Inflammatory macrophage treated with lipopolysaccharide for 1 hour (primary cell): ENCODE measurements around the gene EPN1.

ENCODE experiments used
- DNase-seq, 2 donors: peaks; one replicate each; pipeline ENCODE4 v3.0.0-alpha.2; 2020 to 2022

Gene EPN1

DNA sequence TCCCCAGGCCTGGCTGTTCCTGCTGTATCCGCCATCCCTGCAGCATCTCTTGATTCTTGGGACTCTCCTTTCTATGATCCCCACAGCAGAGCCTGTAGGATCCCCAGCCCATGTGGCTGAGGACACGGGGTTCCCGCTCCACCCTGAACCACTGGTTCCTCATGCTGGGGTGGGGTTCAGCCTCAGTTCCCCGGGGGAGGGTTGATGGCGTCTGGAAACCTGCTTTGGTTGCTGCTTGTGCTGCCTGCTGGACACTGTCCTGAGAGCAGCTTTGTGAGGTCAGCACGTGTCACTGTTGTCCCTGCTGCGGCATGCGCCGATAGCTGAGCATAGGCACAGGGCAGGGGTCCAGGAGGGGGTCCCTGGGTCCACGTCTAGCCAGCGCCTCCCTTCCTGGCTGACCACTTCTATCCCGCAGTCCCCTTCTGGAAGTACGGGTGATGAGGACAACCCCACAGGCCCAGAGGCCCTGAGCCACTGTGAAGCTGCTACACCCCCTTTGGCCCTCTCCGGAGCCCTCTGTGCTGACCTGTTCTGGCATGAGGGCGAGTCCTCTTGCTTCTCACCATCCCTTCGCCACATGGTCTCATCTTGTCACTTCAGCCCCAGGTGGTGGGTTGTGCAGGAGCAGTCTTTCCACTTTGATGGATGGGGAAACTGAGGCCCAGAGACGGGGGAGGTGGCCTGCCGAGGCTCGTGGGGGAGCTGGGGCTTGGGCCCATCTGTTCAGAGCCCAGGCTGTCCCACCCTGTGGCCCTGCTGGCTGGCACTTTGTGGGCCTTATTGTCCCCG is 5.5 kb downstream of the EPN1 start:
- DNase-seq, result no peak

DNA sequence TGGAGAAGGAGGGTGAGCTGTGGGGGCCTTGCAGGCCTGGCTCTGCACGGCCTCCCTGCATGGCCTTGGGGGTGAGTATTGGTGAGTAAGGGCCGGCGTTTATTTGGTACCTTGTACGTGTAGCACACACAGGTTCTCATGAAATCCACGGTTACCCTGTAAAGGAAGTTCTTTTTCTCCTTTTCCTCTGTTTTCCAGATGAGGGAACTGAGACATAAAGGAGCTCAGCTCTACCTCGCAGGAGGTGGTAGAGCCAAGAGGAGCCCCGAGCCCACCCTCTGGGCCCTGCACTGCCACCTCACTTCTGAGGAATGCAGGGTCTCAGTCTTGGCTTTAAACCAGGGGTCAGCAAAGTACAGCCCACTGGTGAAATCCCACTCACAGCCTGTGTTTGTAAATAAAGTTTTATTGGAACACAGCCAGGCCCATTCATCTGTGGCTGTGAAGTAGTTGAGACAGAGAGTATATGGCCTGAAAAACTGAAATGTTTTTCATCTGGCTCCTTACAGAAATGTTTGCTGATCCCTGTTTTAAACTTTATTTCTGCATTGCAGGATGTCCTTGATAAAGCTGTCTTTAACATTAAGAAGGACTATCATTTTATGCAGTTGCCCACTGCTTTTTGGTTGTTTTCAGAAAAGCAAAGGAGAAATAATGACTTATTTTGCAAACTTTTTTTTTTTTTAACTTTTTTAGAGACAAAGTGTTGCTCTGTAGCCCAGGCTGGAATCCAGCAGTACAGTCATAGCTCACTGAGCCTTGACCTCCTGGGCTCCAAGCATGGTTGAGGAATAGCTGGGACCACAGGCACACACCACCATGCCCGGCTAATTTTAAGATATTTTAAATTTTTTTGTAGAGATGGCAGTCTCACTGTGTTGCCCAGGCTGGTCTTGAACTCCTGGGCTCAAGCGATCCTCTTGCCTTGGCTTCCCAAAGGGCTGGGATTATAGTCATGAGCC is 6.4 kb downstream of the EPN1 start:
- DNase-seq, result no peak

DNA sequence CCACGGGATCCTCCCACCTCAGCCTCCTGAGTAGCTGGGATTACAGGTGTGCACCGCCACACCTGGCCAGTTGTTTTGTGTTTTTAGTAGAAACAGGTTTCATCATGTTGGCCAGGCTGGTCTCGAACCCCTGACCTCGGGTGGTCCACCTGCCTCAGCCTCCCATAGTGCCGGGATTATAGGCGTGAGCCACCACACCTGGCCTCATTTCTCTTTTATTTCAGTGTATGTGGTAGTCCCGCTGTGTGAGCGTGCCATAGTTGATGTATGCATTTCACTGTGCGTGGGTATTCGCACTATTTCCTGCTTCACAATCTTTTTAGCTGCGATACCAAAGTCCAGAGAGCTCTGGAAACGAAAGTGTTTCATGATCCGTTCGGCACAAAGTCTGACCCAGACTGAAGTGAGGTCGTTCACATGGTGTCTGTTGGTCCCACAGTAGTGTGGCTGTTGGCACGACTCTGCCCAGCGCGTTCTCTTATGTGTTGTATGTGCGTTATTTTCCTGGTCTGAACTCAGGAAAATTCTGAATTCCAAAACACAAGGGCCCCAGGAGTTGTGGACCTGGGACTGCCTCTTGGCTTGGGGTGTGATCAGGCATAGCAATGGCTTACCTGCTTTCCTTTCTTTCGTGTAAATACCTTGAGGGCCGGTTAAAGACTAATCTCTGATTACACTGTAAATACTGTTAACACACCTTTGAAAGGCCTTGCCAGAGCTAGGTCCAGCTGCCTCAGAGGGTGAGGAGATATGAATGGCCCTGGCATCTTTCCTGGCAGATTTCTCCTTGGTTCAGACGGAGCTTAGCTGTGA is 8.6 kb downstream of the EPN1 start:
- no peak for DNase-seq

DNA sequence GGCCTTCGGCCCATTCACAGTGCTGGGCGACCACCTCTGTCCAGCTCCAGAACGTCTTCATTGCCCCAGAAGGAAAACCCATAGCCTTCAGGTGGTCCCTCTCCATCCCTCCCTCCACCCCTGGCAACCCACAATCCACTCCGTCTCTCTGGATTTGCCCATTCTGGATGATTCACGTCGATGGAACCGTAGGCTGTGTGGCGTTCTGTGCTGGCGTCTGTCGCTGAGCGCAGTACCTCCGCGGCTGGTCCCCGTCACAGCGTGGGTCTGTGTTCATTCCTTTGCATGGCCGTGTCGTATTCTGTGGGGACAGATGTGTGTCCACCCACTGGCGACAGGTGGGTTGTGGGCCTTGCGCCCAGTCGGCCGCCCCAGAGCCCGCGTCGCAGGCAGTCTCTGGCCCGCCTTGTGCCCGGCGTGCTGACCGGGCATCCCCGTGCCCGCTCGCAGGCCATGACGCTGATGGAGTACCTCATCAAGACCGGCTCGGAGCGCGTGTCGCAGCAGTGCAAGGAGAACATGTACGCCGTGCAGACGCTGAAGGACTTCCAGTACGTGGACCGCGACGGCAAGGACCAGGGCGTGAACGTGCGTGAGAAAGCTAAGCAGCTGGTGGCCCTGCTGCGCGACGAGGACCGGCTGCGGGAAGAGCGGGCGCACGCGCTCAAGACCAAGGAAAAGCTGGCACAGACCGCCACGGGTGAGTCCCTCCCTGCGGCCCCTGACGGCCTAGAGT is 10.1 kb downstream of the EPN1 start:
- no peak for DNase-seq

DNA sequence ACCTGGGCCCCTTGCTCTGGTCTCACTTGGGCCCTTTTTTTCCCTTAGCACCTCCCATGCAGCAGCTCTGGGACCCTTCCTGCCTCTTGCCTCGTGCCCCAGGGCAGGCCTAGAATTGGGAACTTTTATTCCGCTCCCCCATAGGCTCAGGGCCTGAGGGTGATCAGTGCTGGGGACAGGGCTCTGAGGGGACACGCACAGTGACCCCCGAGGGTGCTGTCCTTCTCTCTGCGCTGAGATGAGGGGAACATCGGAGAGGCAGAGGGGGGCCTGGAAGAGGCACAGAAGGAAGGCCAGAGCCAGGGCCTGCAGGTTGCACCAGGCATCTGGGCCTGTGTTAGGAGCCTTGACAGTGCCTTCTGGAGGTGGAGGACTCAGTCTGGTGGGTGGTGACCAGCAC is 10.8 kb downstream of the EPN1 start:
- DNase-seq, result no peak

DNA sequence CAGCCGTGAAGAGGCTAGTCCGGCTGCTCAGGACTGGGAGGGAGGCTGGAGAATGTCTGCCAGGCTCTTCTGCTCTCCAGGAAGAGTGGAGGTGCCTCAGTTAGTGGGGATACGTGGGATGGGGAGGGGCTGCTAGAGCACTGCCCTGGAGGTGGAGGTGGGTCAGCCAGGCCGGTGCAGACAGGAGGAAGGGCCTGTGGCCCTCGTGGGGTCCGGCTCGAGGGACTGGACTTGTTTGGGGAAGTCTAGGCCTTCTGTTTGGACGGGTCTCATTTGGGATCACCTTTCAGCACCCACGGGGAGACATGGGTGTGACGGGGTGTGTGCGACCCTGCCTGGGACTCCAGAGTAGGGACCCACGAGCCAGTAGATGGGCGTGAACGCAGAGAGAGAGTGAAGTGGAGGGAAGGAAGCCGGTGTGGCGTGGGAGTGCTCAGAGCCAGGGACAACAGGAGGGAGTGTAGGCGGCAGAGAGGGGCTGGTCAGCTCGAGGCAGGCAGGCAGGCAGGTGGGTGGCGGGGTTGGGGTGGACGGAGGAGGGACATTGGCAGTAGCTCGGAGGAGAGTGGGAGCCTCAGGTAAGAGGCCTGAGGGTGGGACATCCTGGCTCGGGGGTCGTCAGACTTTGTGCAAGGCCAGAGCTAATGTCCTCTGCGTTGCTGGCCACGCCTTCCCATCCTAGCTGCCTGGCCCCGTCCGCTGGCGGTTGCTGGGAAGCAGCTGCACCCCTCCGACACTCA is 11.5 kb downstream of the EPN1 start:
- DNase-seq, result no peak

DNA sequence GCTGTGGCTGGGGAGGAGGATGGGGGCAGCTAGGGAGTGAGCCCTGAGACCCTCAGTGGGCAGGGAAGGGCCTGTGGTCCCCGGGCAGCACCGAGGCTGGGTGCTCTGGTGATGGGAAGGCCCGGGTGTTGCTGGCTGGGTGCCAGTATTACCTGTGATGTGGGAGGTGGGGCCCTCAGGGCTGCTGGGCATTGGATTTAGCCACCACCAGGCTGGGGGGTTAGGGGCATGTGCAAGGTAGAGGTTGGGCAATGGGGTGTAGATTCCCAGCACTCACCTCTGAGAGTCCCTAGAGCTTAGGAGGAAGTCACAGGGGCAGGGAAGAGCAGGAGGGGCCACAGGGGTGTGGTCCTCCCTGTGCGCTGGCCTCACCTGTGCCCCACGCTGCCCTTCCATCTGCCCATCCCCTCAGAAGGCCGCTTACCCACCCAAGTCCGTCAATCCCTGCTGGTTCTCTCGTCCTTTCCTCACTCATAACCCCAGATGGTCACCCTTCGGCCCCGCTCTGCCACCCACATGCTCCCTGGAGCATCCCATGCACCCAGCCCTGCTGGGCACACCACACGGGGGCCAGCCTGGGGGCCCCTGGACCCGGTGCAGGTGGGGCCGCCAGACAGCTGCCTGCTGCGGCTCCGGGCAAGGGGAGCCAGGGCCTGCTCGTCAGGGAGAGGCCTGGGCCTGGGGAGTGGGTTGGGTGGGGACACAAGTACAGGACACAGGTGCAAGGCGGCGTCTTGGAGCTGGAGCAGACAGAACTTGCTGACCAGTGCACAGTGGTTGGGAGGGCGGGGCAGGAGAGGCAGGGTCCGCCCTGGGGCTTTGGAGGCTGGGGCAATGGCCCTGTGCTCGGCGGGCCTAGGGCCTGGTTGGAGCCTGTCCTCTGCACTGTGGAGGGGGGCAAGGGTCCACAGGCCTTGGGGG is 12.5 kb downstream of the EPN1 start:
- no peak for DNase-seq

DNA sequence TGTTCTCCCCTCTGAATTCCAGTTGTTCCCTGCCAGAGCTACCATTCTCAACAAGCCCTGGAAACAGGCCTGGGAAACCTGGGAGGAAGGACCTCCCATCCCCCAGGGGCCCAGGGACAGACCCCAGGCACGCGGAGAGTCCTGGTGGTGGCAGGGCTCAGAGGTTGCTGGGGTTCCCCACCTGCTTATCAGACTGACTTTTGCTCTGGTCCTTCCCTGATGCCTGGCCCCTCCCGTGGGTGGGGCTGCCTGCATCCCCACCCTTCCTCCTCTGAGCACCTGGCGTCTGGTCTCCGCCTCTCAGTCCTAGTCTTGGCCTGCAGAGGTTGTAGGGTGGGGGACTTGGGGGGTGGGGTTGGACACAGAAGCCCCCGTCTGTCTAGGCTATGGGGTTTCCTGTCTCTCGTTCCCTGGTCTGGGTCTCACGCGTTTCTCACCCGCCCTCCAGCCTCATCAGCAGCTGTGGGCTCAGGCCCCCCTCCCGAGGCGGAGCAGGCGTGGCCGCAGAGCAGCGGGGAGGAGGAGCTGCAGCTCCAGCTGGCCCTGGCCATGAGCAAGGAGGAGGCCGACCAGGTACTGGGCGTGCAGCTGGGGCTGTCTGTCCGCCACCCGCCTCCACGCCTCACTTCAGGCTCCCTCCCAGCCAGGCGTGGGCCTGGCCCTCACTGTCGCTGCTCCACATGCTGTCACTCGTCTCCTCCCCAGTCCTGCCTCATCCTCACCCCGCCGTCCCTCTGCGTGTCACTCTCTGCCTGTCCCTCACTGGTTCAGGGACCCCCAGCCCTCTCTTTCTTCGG is 13.6 kb downstream of the EPN1 start:
- no peak for DNase-seq

DNA sequence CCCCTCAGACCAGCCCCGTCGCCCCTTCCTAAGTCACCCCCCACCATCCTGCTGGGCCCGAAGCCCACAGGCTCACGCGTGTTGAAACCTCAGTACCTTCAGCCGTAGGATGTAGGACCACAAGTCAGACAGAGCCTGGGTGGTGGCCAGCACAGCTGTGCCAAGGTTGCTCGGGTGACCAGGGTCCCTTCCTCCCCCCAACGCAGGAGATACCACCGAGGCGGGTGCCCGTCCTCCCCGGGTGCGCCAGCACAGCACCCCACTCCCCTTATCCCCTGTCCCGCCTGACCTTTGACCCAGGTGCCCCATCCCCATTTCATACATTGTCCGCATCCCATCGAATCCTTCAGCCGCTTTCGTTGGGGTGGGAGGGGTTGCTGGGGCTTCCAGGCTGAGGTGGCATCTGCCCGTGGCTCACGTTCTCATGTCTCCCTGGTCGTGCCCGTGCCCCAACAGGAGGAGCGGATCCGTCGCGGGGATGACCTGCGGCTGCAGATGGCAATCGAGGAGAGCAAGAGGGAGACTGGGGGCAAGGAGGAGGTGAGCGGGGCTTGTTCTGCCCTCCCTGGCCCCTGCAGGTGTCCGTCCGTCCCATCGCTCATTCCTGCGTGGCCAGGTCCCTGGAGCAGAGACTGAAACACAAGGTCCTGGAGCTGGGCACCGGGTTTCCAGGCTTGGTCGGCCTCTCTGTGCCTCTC is 14.5 kb downstream of the EPN1 start:
- DNase-seq, result no peak

DNA sequence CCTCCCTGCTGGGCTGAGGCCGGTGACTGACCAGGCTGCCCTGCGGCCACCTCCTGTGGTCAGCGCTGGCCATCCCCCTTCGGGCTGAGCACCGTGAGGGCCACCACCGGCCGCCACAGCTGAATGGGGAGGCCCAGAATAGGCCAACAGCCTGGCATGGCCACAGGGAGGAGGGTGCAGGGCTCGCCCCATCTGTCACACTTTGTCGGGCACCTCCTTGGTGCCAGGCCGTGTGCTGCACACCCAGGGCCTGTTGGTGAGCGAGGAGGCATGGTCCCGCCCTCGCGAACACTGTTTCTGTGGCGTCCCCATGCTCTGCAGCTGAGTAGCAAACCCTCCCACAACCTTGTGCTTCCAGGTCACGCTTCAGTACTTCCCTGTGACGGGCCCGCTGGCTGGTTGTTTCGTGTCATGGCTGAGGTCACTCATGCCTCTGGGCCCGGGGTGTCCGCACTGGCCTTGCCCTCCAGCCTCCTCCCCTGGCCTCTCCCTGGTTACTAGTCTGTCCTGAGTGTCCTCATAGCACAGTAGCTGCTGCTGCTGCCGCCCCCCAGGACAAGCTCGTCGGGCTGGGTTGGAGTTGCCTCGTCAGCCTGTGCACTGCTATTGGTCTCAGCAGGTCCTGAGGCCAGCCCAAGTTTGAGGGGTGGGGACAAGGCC is 15.2 kb downstream of the EPN1 start:
- no peak for DNase-seq

DNA sequence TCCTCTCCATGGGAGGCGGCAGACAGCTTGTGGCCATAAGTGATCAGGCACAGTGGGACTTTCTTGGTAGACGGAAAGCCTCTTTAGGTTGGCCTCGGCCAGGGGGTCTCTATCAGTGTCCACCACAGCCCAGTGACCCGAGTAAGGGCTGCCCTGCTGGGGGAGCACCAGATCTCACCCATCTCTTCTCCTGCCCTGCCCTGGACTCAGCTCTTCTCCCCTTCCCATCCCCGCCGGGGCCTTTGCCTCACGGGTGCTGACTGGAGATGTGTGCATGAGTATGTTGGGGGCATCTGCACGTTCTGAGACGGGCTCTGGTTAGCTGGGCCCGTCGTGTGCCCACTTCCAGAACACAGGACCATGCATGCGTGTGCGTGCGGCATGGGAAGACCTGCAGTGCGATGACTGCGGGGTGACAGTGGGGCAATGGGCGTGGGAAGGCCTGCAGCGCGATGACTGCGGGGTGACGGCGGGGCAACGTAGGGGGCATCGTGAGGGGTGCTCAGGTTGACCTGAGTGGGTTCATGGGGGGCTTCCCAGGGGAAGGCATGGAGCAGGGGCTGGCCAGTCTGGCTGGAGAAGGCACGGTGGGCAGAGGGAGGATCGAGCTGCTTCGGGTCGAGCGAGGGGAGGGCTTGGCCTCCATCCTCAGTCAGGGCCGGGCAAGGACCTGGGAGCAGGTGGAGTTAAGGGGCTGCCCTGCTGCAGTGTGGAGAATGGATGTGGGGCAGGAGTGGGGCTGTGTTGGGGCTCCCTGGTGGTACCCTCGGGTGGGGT is 15.9 kb downstream of the EPN1 start:
- DNase-seq, result no peak

DNA sequence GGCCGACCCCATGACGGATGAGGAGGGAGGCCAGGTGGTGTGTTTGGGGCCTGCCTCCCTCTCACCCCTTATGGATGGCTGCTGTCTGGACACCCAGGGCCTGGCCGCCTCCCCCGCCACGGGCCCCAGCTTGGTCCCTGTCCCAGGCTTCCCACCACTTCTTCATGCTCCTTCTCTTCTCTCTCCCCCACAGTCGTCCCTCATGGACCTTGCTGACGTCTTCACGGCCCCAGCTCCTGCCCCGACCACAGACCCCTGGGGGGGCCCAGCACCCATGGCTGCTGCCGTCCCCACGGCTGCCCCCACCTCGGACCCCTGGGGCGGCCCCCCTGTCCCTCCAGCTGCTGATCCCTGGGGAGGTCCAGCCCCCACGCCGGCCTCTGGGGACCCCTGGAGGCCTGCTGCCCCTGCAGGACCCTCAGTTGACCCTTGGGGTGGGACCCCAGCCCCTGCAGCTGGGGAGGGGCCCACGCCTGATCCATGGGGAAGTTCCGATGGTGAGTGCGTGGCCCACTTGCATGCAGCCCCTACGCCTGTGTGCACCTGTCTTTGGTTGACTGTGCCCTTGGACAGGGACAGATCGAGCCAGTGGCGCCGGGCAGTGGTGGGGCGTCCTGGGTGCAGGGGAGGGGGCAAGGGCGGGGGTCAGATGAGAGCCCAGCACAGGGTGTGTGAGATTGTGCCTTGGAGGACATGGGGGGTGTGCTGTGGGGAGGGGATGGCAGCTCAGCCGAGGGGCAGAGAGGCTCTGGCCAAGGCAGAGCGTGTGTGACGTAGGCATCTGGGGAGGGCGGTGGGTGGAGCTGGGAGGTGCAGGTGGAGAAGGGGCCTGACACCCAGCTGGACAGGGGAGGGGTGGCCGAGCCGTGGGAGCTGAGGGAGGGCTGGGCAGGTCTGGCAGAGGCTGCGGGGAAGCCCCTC is 16.8 kb downstream of the EPN1 start:
- DNase-seq, result no peak

DNA sequence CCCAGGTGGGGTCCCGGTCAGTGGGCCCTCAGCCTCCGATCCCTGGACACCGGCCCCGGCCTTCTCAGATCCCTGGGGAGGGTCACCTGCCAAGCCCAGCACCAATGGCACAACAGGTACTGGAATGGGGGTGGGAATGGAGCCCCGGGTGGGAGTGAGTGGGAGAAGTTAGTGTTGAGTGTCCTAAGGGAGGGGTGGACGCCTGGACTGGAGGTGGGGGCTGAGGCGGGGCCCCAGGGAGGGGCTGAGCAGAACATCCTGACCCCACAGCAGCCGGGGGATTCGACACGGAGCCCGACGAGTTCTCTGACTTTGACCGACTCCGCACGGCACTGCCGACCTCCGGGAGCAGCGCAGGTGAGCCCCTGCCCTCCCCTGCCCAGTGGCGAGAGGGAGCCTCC is 17.7 kb downstream of the EPN1 start:
- no peak for DNase-seq

DNA sequence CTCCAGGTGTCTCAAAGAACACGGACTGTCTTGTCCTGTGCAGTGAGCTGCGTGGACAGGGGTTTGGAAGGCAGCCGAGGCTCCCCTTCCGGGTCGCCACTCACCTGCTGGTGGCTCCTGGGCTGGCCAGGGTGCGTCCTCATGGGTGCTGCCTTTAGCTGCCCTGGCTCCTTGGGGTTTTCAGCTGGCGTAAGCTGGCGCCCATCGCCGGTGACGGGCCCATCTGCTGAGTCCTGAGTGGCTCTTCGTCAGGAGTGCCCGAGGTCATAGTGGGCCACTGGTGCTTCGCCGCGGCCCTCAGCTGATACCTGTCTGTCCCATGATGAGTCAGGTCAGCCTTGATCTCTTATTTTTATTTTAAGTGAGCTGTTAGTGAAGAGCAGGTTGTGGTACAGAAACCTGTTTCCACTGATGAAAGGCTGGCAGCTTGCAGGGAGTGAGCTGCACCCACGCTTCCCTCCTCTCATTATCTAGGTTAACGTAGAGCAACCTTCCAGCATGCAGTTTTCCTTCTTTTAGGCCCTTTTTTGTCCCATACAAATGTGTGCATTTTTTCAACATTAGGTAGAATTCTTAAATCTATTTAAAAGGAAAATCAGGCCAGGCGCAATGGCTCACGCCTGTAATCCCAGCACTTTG is 18.4 kb downstream of the EPN1 start:
- no peak for DNase-seq

DNA sequence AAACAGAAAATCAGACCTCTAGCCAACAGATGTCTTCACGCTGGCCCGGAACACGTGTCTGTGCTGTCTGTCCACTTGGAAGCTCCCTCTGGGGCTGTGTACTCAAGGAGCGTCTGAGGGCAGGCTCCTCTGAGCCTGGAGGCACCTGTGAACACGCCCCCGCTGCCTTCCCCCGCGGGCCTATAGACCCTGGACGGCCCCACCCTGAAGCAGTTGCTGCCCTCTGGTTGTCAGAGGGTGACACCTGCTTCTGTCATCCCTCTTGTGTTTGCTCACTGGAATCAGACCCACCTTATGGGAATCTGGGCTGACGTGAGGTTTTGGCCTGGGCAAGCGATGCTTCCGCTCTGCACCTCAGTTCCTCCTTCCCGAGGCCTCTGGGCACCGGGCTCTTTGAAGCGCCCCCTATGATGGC is 19.2 kb downstream of the EPN1 start:
- DNase-seq, result no peak
